Measurements from ENCODE around the gene FAHD2A.

DNA sequence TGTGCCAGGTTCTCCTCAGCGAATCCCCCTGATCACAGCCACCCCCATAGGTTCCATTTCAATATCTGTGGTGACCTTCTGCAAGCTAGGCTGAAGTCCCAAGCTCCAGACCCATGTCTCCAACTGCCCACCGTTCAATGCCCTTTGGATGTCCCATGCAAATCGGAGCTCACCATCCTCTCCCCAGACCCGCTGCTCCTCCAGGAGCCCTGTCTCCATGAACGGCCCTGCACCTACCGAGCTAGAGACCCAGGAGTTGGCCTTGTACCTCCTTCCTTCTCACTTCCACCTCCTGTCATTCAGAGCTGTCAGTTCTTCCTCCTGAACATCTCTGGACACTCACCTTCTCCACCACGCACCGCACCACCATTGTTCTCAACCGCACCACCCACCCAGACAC lies 1.0 kb upstream of the FAHD2A start:
- TF ChIP-seq EZH2phosphoT487 (IDR thresholded peaks at IDR 0.05; ENCODE audit: low read depth, severe bottlenecking, unreplicated experiment) (no peak), EZH2 (IDR thresholded peaks at IDR 0.05; ENCODE audit: borderline replicate concordance) (no peak)
- TF ChIP-seq, protein P1, sequence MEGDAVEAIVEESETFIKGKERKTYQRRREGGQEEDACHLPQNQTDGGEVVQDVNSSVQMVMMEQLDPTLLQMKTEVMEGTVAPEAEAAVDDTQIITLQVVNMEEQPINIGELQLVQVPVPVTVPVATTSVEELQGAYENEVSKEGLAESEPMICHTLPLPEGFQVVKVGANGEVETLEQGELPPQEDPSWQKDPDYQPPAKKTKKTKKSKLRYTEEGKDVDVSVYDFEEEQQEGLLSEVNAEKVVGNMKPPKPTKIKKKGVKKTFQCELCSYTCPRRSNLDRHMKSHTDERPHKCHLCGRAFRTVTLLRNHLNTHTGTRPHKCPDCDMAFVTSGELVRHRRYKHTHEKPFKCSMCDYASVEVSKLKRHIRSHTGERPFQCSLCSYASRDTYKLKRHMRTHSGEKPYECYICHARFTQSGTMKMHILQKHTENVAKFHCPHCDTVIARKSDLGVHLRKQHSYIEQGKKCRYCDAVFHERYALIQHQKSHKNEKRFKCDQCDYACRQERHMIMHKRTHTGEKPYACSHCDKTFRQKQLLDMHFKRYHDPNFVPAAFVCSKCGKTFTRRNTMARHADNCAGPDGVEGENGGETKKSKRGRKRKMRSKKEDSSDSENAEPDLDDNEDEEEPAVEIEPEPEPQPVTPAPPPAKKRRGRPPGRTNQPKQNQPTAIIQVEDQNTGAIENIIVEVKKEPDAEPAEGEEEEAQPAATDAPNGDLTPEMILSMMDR (IDR thresholded peaks at IDR 0.05; ENCODE audit: poor library complexity): no peak

All from hepatocyte (in vitro differentiated cells).